HG02678 (cell line): ENCODE measurements around the gene CTBP2.
"Not testable (repeated sequence)": the region's sequence is repeated elsewhere in the genome, so short reads cannot be mapped to it uniquely, and the experiment has no call there.

Source experiments
- ATAC-seq: cut with Tn5 transposase; IDR thresholded peaks from one replicate; pipeline ENCODE4 v1.9.1; 2021; ENCODE audit warnings: mild to moderate bottlenecking, moderate library complexity; ENCODE audit not compliant: unreplicated experiment

The CTBP2 gene

DNA sequence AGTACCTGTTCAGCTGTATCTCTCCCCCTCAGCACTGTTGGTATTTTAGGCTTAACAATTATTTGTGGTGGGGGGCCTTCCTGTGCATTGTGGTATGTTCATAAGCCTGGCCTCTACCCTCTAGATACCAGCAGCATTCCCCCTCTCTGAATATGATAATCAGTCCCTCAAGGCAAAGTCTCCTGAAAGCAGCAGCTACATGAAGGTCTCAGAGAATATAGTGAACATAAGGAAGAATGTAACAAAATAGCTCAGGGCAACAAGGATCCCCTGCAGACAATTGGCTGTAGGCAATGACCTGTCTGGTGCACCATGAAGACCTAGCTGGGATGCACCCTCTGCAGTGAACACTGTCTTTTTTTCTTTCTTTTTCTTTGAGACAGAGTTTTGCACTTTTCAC is 86.4 kb downstream of the CTBP2 start:
- ATAC-seq: no peak

DNA sequence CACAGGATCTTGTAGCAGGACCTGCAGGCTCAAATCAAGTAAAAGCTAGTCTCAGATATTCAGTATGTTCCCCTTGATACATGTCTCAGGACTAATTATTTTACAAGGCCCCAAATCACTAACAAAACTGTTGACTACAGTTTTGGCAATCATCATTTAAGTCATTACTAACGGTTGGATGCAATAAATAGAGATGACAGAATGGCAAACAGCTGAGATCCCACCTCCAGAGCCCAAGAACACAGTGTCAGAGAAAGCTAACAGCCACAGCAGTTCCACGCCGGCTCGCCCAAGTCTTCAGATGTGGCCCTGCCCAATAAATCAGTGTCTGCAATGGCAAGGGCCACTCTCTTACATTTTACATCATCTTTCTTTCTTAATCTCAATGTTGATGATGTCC is 87.6 kb downstream of the CTBP2 start:
- ATAC-seq: no peak

- no peak for ATAC-seq
Observed at GRCh38 chr10:125071008-125071407, 89.4 kb downstream of the CTBP2 start.

DNA sequence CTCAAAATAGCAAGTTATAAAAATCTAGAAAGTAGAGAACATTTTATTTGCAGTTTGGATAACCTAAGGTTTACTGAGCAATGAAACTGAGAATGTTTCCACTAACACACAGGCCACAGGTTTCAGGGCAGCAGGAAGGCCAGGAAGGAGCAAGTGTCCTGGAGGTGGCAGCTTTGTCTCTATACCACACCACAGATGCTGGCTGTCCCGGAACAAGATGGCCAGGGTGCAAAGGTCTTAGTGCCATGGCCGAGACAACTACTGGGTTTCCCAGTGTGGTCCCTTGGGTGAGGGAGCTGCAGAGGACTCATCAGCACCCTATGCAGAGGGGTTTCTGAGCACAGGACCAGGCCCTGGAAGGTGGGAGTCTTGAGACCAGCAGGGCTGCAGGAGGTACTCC is 92.0 kb downstream of the CTBP2 start:
- ATAC-seq: no peak

DNA sequence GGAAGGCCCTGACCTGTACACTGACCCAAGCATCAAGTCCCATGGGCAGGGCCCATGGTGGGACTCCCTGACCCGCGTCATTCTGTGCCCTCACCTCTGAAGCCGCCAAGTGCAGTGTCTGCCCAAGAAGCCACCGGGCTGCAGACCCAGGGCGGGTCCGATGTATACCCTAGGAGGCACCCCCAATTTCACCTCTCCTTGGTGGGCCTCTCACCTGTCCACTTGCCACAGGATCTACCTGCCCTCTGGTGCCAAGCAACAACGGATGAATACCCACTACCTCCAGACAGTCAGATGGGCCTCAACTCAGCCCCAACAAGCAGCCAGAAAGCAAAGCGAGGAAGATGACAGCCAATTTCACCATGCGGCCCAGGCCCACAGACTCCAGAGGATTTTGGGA is 92.6 kb downstream of the CTBP2 start:
- no peak for ATAC-seq

- no peak for ATAC-seq
Observed at GRCh38 chr10:125066764-125067450, 93.5 kb downstream of the CTBP2 start.

DNA sequence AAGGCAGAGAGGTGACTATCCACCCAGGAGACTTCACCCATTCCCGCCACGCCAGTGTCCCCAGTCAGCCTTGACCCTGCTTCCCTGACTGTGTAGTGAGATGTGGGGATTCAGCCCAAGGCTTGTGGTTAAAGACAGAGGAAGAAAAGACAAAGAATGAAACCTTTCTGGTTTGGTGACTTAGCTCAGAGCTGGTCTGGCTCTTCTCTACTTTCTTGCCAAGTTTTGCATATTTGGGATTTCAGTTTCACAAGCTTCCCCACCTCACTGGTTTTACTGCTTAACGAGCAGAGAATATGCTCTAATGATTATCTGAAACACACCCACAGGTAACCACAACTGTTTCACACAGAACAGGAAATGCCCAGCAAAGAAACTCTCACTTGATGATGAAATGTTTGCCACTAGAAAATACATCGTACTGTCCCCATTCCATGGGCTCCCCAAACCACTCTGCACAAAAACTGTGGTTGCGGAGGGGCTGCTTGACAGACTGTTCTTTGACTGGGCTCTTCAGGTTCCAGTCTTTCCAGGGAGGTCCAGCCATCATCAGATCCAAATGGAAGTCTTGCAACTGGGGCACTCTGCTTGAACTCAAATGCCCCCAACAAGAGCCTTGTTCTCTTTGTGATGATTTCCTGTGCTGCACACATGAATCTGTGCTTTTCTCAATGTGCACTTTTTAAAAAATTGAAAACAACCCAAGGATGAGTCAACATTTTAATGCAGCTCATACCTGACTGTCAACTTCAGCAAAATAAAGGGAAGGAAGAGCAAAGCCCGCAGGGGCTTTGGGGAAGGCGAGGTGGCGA is 95.5 kb downstream of the CTBP2 start:
- ATAC-seq: peak; percentile 94

GRCh38 chr10:125063256-125063925 is 97.0 kb downstream of the CTBP2 start:
- ATAC-seq: no peak

DNA sequence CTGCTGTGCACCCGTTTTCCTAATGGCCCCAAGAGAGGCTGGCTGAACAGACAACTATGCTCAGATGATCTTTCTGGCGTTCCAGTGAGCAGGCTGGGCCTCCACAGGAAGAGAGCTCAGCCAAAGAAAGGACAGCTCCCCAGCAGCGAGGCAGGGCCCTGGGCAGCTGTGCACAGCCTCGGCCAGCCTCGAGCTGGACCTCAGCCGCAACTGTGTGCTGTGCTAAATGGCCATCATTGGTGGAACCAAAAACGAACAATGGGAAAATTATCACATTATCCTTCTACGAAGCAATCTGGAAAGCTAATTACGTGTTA is 97.5 kb downstream of the CTBP2 start:
- no peak for ATAC-seq

DNA sequence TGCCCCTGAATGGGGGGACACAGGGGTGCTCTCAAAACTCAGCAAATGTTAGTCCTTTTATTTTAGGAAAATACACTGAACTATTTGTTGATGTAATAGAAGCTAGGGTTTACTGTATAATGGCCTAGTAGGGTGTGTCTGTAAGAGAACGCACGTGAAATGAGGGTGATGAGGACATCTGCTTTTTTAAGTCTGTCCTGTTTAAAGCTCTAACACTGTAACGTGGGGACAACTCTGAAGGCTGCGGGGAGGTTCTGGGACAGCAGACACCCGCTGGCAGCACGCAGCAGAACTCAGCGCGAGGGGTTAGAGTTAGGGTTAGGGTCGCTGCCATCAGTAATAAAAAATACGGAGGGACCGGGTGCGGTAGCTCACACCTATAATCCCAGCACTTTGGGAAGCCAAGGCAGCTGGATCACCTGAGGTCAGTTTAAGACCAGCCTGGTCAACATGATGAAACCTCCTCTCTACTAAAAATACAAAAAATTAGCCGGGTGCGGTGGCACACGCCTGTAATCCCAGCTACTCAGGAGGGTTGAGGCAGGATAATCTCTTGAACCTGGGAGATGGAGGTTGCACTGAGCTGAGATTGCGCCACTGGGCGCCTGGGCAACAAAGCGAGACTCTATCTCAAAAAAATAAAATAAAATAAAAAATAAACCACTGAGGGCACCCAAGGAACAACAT is 98.0 kb downstream of the CTBP2 start:
- no peak for ATAC-seq

DNA sequence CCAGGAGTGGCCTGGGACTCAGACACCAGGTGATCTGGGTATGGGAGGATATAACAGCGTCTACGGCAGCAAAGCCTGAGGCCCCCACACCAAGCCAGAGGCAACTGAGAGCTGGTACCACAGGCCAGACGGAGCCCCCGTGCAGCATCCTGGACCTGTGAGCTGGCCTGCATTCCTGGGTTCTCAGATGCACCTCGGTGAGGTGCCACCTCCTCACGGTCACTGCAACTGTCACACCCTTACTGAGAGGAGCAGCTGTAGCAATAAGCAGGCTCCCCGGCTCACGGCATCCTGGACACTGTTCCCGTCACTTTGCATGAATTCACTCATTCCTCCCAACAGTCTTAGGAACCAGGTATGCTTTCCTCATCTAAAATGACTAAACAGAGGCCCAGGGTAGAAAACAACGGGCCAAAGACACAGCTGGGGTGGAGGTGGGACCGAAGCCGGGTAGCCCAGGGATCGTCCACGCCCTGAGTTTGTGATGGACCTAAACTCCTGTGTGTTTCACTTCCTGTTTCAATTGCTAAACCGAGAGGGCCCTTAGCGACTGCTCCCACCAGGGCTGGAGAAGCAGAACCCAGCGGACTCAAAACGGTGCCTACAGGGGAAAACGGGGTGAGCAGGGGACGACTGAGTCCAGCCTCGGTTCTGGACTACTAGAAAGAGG is 98.7 kb downstream of the CTBP2 start:
- peak; percentile 34 for ATAC-seq

DNA sequence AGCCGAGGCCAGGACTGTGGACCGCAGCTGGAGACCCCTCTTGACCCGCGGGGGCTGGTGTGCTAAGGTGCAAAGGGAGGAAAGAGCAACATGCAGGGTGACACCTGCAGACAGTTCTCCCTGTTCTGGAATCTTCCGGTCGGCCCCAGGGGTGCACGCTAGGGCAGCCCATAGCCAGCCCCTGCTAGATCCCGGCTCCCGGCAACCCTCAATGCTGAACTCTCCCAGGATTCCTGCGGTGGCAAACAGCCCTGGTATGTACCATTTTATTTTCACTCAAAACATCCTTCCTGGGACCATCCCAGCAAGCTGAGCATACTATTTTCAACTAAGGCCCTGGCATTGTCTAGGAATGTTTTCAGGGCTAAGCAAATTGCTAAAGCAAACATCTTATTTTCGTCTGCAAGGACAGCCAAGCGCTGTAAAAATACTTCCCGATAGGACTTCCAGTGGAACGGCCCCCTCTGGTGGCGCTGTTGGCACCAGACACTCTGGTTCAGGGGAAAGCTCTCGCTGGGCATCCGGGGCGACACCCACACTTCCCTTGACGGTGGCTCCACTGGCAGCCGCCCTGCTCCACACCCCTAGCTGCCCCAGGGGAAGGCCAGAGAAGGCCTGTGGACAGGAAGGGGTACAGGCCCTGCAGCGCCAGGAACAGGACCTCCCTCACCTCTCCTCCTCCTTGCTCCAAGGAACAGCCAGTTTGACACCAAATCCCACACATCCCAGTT is 99.4 kb downstream of the CTBP2 start:
- ATAC-seq: no peak

- ATAC-seq: no peak
Observed at GRCh38 chr10:125060482-125060825, 99.9 kb downstream of the CTBP2 start.

DNA sequence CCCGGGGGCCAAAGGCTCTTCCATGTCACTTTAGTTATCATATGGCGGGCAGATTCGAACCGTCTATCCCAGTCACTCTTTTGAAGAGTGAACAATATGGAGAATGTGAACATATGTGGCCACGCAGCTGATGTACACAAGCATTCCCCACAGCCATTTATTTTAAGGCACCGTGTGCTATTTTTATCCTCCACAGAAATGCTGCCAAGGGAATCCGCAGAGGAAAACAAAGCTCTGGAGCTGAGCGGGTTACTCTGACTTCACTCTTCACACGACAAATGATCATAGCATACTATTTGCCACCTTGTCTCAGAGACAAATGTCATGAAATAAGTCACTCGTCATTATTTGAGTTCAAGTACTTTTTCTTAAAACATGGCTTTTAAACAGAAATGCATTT is 100.3 kb downstream of the CTBP2 start:
- no peak for ATAC-seq

DNA sequence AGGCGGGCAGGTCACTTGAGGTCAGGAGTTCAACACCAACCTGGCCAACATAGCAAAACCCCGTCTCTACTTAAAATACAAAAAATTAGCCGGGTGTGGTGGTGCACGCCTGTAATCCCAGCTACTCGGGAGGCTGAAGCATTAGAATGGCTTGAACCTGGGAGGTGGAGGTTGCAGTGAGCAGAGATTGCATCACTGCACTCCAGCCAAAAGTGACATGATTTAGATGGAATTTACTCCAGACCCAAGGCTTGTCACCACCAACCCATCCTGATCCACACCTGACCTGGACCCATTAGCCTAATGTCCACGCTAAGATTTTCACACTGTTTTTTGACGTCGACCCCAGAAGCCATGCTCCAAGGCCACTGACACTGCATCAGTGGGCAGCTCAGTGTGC is 101.0 kb downstream of the CTBP2 start:
- ATAC-seq: not testable (repeated sequence)

- no peak for ATAC-seq
Observed at GRCh38 chr10:125057158-125058001, 103.0 kb downstream of the CTBP2 start.

DNA sequence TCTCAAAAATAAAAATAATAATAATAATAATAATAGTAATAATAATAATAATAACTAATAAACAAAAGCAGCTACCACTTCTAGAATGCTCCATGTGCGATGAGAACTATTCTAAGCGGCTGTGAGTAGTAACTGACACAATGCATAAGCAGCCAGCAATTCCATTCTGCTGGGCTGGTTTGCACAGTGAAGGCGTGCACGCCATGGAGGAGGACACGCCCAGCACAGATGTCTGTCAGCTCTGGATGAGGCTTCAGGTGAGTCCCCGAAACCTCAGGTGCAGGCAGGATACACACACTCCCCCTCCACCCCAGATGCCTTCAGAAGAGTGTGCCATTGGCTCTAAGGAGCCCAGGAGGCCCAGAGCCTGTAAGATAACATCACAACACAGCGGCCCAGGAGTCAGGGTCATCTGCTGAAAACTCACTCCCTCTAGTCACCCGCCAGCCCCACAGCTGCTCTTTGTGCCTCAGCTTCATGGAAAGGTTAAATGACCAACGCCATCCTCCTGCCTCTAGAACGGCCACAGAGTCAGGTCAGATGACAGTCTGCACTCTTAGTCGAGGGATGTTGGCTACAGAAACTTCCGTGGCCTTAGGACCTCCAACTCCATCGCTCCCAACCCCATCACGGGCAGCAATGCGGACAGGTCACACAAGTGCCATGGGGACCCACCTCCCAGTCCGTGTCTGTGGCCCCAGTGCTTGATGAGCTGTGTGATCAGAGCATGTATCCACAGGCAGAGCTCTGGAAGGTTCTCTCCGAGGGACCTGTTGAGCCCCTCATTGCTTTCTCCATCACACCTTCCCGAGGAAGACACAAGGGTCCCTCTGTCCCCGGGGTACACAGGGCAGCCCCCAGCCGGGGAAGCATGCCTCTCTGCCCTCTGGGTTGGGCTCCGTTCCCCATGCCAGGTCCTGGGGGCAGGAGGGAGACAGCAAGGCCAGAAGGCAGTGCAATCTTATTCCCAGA is 103.9 kb downstream of the CTBP2 start:
- no peak for ATAC-seq

- no peak for ATAC-seq
Observed at GRCh38 chr10:125055446-125055845, 104.9 kb downstream of the CTBP2 start.
